Neutrophil (primary cell): ENCODE results near the gene ANO10.
"Not testable (repeated sequence)": the region's sequence is repeated elsewhere in the genome, so short reads cannot be mapped to it uniquely, and the experiment has no call there.

Experiments used
- H3K27ac ChIP-seq: fragments of 200-600 bp; sonication (generic); 2 replicates; pipeline ENCODE4 v1.5.1; 2016; ENCODE audit warnings: mild to moderate bottlenecking, moderate library complexity
- H3K27me3 ChIP-seq: fragments of 200-600 bp; sonication (generic); 2 replicates; pipeline ENCODE4 v1.6.0; 2016; ENCODE audit warnings: mild to moderate bottlenecking
- H3K36me3 ChIP-seq: fragments of 200-600 bp; sonication (generic); 2 replicates; pipeline ENCODE4 v1.5.1; 2017
- H3K4me1 ChIP-seq, 2 experiments: fragments of 200-600 bp in 1 of 2; sonication (generic) in 1 of 2; 1 replicate in 1 of 2; 2 replicates in 1 of 2; pipeline versions ENCODE4 v1.5.1 to v1.6.1; 2013 to 2016; ENCODE audit warnings: low read depth in 1 of 2, low read length in 1 of 2, mild to moderate bottlenecking in 1 of 2, moderate library complexity in 1 of 2; ENCODE audit not compliant: control insufficient read depth in 1 of 2, insufficient read depth in 1 of 2
- H3K4me3 ChIP-seq, 2 experiments: fragments of 200-600 bp in 1 of 2; sonication (generic) in 1 of 2; 1 replicate in 1 of 2; 2 replicates in 1 of 2; pipeline ENCODE4 v1.5.1; 2013 to 2016; ENCODE audit warnings: low read depth in 1 of 2, low read length in 1 of 2, mild to moderate bottlenecking in 1 of 2, moderate library complexity in 1 of 2
- H3K9me3 ChIP-seq: fragments of 200-600 bp; sonication (generic); 2 replicates; pipeline ENCODE4 v1.5.1; 2016
- TF ChIP-seq, protein P1 (sequence below): fragments of 200-600 bp; sonication (generic); IDR thresholded peaks from 2 replicates; pipeline ENCODE4 v1.5.1; 2016; ENCODE audit warnings: antibody characterized with exemption

The ANO10 gene

DNA sequence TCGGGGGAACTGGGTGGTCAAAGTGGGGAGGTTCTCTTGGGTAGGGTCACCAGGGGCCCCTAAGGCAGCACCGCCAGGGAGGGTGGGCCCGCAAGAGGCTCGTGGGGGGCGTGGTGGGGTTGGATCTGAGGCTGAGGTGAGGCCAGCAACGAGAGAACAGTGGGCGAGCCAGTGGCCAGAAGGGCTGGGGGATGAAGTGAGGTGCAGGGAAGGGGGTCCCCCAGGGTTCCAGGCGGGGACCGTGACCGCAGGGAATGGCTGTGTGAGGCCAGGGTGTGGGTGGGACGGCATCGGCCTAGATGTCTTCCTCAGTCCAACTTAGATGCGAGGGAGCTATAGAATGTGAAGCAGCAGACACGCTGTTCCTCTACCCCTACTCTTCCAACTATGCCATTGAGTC, 257.3 kb downstream of the ANO10 start:
- Histone ChIP-seq H3K27ac (no peak overlapping the region), H3K4me3 (no peak overlapping the region), H3K36me3 (peaks cover 31% of the 10 kb centered on the region), H3K27me3 (no peaks in the 10 kb centered on the region), H3K4me1 (peaks cover 4 to 5% of the 10 kb centered on the region in 2 experiments), H3K9me3 (no peaks in the 10 kb centered on the region)
- TF ChIP-seq, protein P1, sequence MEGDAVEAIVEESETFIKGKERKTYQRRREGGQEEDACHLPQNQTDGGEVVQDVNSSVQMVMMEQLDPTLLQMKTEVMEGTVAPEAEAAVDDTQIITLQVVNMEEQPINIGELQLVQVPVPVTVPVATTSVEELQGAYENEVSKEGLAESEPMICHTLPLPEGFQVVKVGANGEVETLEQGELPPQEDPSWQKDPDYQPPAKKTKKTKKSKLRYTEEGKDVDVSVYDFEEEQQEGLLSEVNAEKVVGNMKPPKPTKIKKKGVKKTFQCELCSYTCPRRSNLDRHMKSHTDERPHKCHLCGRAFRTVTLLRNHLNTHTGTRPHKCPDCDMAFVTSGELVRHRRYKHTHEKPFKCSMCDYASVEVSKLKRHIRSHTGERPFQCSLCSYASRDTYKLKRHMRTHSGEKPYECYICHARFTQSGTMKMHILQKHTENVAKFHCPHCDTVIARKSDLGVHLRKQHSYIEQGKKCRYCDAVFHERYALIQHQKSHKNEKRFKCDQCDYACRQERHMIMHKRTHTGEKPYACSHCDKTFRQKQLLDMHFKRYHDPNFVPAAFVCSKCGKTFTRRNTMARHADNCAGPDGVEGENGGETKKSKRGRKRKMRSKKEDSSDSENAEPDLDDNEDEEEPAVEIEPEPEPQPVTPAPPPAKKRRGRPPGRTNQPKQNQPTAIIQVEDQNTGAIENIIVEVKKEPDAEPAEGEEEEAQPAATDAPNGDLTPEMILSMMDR, result no peak

DNA sequence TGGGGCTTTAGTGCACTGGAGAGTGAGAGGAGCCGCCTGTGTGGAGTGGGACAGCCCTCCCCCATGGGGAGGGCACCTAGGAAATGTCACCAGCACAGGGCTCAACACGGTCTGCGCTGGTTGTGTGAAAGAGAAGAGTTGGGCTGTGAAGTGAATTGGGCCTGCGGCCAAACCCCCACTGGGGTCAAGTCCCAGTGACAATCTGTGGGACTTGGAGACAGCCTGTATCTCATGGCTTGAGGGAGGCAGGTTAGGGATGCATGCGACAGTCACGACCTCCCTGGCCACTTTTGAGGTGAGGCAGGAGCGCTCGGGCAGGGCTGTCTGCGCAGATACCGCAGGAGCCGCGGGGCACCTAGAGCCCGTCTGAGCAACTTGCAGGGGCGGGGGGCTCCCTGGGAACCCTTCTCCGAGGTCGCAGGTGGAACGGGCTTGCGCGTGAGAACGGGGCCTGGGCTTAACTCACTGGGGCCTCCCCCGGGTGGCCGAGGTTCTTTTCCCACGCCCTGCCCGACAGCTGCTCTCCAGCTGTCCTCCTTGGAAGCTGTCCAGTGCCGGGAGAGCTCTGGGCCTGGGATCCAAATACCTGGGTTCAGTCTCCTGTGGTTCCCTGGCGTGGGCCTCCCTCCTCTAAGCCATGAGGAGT, 258.1 kb downstream of the ANO10 start:
- no peaks in the 10 kb centered on the region for H3K9me3 ChIP-seq
- H3K4me1 ChIP-seq, result no peaks in the 10 kb centered on the region
- no peaks in the 10 kb centered on the region for H3K27me3 ChIP-seq
- TF ChIP-seq, protein P1, result no peak
- peaks cover 31% of the 10 kb centered on the region for H3K36me3 ChIP-seq
- peak overlapping the region; percentile 47 for H3K27ac ChIP-seq
- H3K4me3 ChIP-seq, result no peak overlapping the region

DNA sequence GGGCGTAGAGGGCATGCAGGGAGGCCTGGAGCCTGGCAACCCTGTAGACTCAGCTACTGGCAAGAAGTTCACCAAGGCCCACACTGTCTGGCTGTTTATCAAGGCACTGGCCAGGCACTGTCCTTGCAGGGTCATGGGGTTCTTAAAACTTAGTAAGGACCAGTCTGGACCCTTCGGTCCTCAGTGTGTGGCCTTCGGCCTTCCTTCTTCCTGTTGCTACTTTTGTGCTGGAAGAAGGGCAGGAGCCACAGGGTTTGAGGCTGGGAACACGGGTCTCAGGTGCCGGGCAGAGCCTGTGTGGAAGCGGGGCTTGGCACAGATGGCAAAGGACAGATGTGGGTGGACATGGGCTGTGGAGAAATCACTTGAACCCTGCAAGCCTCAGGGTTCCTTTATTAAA, 258.9 kb downstream of the ANO10 start:
- peak overlapping the region; percentile 47 for H3K27ac ChIP-seq
- H3K4me3 ChIP-seq, result no peak overlapping the region
- H3K9me3 ChIP-seq, result no peaks in the 10 kb centered on the region
- no peaks in the 10 kb centered on the region for H3K27me3 ChIP-seq
- peaks cover 31% of the 10 kb centered on the region for H3K36me3 ChIP-seq
- TF ChIP-seq, protein P1, result no peak
- H3K4me1 ChIP-seq, result no peaks in the 10 kb centered on the region

GRCh38 chr3:43362183-43362582, 259.6 kb downstream of the ANO10 start:
- TF ChIP-seq, protein P1, result no peak
- H3K4me3 ChIP-seq, result no peak overlapping the region
- H3K27me3 ChIP-seq, result no peaks in the 10 kb centered on the region
- peak overlapping the region; percentile 47 for H3K27ac ChIP-seq
- H3K9me3 ChIP-seq, result no peaks in the 10 kb centered on the region
- H3K36me3 ChIP-seq, result peaks cover 30% of the 10 kb centered on the region
- H3K4me1 ChIP-seq, result no peaks in the 10 kb centered on the region

DNA sequence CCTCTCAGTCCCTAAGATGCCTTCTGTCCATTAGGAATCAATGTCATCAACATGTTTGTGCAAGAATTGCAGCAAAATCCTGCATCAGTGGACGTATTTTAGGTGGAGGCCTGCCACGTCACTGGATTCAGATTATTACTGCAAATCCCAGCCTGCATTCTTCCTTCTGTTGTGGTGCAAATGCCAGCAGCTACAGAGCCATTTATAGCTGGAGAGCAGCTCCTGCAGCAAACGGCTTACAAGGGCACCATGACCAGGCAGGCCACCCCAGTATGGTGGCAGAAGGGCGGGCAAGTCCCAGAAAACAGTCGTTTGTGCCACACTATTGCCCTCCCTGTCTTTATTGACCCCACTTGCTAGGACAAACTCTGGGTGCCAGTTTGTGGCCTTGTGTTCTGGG, 260.7 kb downstream of the ANO10 start:
- no peak overlapping the region for H3K4me3 ChIP-seq
- H3K27me3 ChIP-seq, result no peaks in the 10 kb centered on the region
- TF ChIP-seq, protein P1, result no peak
- H3K9me3 ChIP-seq, result no peaks in the 10 kb centered on the region
- peaks cover 19% of the 10 kb centered on the region for H3K36me3 ChIP-seq
- H3K27ac ChIP-seq, result no peak overlapping the region
- no peaks in the 10 kb centered on the region for H3K4me1 ChIP-seq

- not testable (repeated sequence) for H3K4me1 ChIP-seq, H3K36me3 ChIP-seq, H3K9me3 ChIP-seq, H3K4me3 ChIP-seq, H3K27me3 ChIP-seq, H3K27ac ChIP-seq
These were observed 265.8 kb downstream of the ANO10 start for GRCh38 chr3:43356033-43356432.
